Measurements from ENCODE around the gene MOB2.

- no peak for TF ChIP-seq ETV6 (CRISPR knock-in tag; conservative IDR thresholded peaks at IDR 0.05)
- TF ChIP-seq HMGXB4 (CRISPR knock-in tag; IDR thresholded peaks at IDR 0.05; ENCODE audit: borderline replicate concordance in 1 of 2, low read depth in 1 of 2), result no peak
- no peak for TF ChIP-seq ZNF512 (CRISPR knock-in tag; IDR thresholded peaks at IDR 0.05)
- no peak for TF ChIP-seq ZNF788 (CRISPR knock-in tag; IDR thresholded peaks at IDR 0.05; ENCODE audit: borderline replicate concordance)
- no peak for TF ChIP-seq CHD2 (IDR thresholded peaks at IDR 0.05; ENCODE audit: low read depth, low read length)
- no peak for TF ChIP-seq IRF1 (CRISPR knock-in tag; IDR thresholded peaks at IDR 0.05; ENCODE audit: low read depth)
- no peak for TF ChIP-seq RARG (CRISPR knock-in tag; IDR thresholded peaks at IDR 0.05; ENCODE audit: low read depth)
- TF ChIP-seq ZNF484 (CRISPR knock-in tag; IDR thresholded peaks at IDR 0.05; ENCODE audit: borderline replicate concordance, low read depth), result no peak
- TF ChIP-seq ZNF513 (CRISPR knock-in tag; conservative IDR thresholded peaks at IDR 0.05), result no peak
- no peak for TF ChIP-seq KDM2A (CRISPR knock-in tag; IDR thresholded peaks at IDR 0.05; ENCODE audit: borderline replicate concordance, low read depth)
- no peak for TF ChIP-seq EP300 (IDR thresholded peaks at IDR 0.05; ENCODE audit: low read depth in 2 of 2, low read length in 2 of 2)
- no peak for TF ChIP-seq EP300 (CRISPR knock-in tag; IDR thresholded peaks at IDR 0.05; ENCODE audit: borderline replicate concordance)
- no peak for TF ChIP-seq ZXDC (CRISPR knock-in tag; IDR thresholded peaks at IDR 0.05)
- TF ChIP-seq MTA3 (CRISPR knock-in tag; IDR thresholded peaks at IDR 0.05), result no peak
These were observed 29.8 kb downstream of the MOB2 start for GRCh38 chr11:1456596-1457325.
